ENCODE measurements around the gene RAPGEF4. TPM values are rescaled to one million over a fixed set of nuclear protein-coding genes. Genes with fewer than 3 reads are reported as not detected.

The RAPGEF4 gene
- total and polyA plus RNA-seq, 7 donors, result 0.23 to 7.6 (median 4.2) TPM

DNA sequence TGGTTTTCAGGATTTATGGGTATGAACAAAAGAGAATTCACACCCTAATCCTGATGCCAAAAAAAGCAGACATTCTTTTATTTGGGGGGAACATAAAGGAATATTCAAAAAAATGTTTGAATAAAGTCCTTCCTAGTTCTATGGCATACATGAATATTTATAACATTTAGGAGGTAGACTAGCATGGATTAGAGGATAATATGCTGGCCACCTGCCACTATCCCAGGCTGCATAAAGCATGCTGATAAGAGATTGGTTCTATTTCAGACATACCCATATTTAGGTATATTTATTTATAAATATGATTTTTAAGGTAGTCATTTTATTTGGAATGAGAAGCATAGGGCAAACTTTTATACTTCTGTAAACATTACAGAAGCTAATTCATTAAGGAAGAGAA is 305.1 kb downstream of the RAPGEF4 start:
- DNase-seq, result no peak
- Histone ChIP-seq H3K4me3 (no peak overlapping the region), H3K27me3 (no peaks in the 10 kb centered on the region), H3K4me1 (peaks cover 0 to 74% (median 52%) of the 10 kb centered on the region in 4 donors), H3K36me3 (no peaks in the 10 kb centered on the region), H3K27ac (no peak overlapping the region), H3K9me3 (no peaks in the 10 kb centered on the region)
- intact Hi-C loops (cut with DNase I), result no loop called here
- TF ChIP-seq EP300 (IDR thresholded peaks at IDR 0.05) (no peak), POLR2AphosphoS5 (IDR thresholded peaks at IDR 0.05) (no peak), POLR2A (IDR thresholded peaks at IDR 0.05) (no peak), CTCF (IDR thresholded peaks at IDR 0.05) (no peak)

GRCh38 chr2:173043476-173043875 is 307.8 kb downstream of the RAPGEF4 start:
- no peak overlapping the region for H3K4me3 ChIP-seq
- DNase-seq, result no peak
- no peaks in the 10 kb centered on the region for H3K36me3 ChIP-seq
- no peak for TF ChIP-seq CTCF (IDR thresholded peaks at IDR 0.05)
- TF ChIP-seq POLR2A (IDR thresholded peaks at IDR 0.05), result no peak
- TF ChIP-seq EP300 (IDR thresholded peaks at IDR 0.05), result no peak
- TF ChIP-seq POLR2AphosphoS5 (IDR thresholded peaks at IDR 0.05), result no peak
- no peaks in the 10 kb centered on the region for H3K27me3 ChIP-seq
- intact Hi-C loops (cut with DNase I), result no loop called here
- peak overlapping the region in 2 of 4 donors; percentile 40 to 76 for H3K27ac ChIP-seq
- no peaks in the 10 kb centered on the region for H3K9me3 ChIP-seq
- peaks cover 0 to 60% (median 43%) of the 10 kb centered on the region in 4 donors for H3K4me1 ChIP-seq
- WGBS, 2 donors, result 89 to 91% methylated on average over 8 of the region's 8 CpGs

GRCh38 chr2:173043897-173044519 is 308.4 kb downstream of the RAPGEF4 start:
- WGBS, 2 donors, result 95 to 96% methylated on average over 13 of the region's 13 CpGs
- Histone ChIP-seq H3K4me1 (peaks cover 0 to 65% (median 48%) of the 10 kb centered on the region in 4 donors), H3K9me3 (no peaks in the 10 kb centered on the region), H3K27ac (peak overlapping the region in 2 of 4 donors; percentile 40 to 76), H3K4me3 (no peak overlapping the region), H3K36me3 (no peaks in the 10 kb centered on the region), H3K27me3 (no peaks in the 10 kb centered on the region)
- intact Hi-C loops (cut with DNase I), result no loop called here
- TF ChIP-seq CTCF (IDR thresholded peaks at IDR 0.05) (no peak), POLR2A (IDR thresholded peaks at IDR 0.05) (no peak), POLR2AphosphoS5 (IDR thresholded peaks at IDR 0.05) (no peak), EP300 (IDR thresholded peaks at IDR 0.05) (no peak)
- DNase-seq, result no peak

GRCh38 chr2:173044686-173045085 is 309.0 kb downstream of the RAPGEF4 start:
- TF ChIP-seq POLR2AphosphoS5 (IDR thresholded peaks at IDR 0.05) (no peak), CTCF (IDR thresholded peaks at IDR 0.05) (no peak), EP300 (IDR thresholded peaks at IDR 0.05) (no peak), POLR2A (IDR thresholded peaks at IDR 0.05) (no peak)
- intact Hi-C loops (cut with DNase I), result no loop called here
- H3K9me3 ChIP-seq, result no peaks in the 10 kb centered on the region
- no peak for DNase-seq
- WGBS, 2 donors, result 88 to 91% methylated on average over 10 of the region's 10 CpGs
- no peaks in the 10 kb centered on the region for H3K36me3 ChIP-seq
- peaks cover 0 to 72% (median 52%) of the 10 kb centered on the region in 4 donors for H3K4me1 ChIP-seq
- no peak overlapping the region for H3K4me3 ChIP-seq
- peak overlapping the region in 2 of 4 donors; percentile 40 to 76 for H3K27ac ChIP-seq
- H3K27me3 ChIP-seq, result no peaks in the 10 kb centered on the region

DNA sequence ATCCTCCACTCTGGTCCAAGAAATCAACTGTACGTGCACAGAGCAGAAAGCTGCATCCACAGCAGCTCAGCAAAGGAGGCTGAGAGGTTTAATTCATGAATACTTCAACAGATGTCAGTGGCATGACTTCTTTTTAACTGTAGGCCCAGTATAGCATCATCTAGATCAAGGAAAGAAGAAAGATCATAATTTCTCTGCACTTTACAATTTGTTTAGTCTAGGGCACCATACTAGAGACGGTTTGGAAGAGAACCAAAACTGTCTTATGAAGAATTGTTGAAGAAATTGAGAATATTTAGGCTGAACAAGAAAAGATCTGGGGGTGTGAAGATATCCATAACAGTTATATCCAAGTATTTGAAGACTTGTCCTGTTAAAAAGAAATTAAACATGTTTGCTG is 309.5 kb downstream of the RAPGEF4 start:
- Histone ChIP-seq H3K27me3 (no peaks in the 10 kb centered on the region), H3K4me1 (peaks cover 0 to 77% (median 57%) of the 10 kb centered on the region in 4 donors), H3K27ac (peak overlapping the region in 2 of 4 donors; percentile 40 to 76), H3K9me3 (no peaks in the 10 kb centered on the region), H3K36me3 (no peaks in the 10 kb centered on the region), H3K4me3 (no peak overlapping the region)
- no peak for TF ChIP-seq EP300 (IDR thresholded peaks at IDR 0.05)
- no peak for TF ChIP-seq CTCF (IDR thresholded peaks at IDR 0.05)
- no peak for TF ChIP-seq POLR2A (IDR thresholded peaks at IDR 0.05)
- TF ChIP-seq POLR2AphosphoS5 (IDR thresholded peaks at IDR 0.05), result no peak
- intact Hi-C loops (cut with DNase I), result no loop called here
- WGBS, 2 donors, result 81 to 91% methylated on average over 2 of the region's 2 CpGs
- no peak for DNase-seq

Data from sigmoid colon (tissue), 7 donors.